Ovary (tissue), 3 donors: ENCODE results near the gene FHIP1B.

Experiments used
- EP300 ChIP-seq: sonication (generic); formaldehyde crosslinking; IDR thresholded peaks from one replicate; pipeline ENCODE4 v1.6.1; 2017; ENCODE audit warnings: antibody characterized with exemption
- TF ChIP-seq, protein P1 (sequence below), 3 donors: fragments of 450-650 bp in 2 of 3; fragments of 200-600 bp in 1 of 3; IDR thresholded peaks; one replicate each; pipeline versions ENCODE4 v1.5.1 to v1.8.0; 2016 to 2022; ENCODE audit warnings: antibody characterized with exemption in 3 of 3, mild to moderate bottlenecking in 1 of 3
- donor health status: DM: no; HTN: no; CAD: no.

DNA sequence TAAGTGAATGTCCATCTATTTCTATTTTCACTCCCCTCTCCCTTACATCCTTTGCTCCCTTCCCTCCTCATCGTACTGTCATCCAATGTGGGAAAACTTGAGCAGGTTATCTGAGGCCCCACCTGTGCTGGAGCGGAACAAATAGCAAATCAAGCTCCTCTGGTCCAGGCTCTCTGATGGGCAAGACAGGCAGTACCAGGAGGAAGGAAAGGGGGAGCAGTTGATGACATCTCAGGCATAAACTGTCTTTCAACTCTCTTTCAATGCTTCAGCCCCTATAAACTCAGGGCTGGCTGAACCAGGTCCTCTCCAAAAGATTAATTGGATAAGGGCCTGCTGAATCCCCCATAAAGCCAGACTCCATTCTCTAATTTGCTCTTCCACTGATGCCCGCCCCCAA, 23.7 kb upstream of the FHIP1B start:
- TF ChIP-seq, protein P1, sequence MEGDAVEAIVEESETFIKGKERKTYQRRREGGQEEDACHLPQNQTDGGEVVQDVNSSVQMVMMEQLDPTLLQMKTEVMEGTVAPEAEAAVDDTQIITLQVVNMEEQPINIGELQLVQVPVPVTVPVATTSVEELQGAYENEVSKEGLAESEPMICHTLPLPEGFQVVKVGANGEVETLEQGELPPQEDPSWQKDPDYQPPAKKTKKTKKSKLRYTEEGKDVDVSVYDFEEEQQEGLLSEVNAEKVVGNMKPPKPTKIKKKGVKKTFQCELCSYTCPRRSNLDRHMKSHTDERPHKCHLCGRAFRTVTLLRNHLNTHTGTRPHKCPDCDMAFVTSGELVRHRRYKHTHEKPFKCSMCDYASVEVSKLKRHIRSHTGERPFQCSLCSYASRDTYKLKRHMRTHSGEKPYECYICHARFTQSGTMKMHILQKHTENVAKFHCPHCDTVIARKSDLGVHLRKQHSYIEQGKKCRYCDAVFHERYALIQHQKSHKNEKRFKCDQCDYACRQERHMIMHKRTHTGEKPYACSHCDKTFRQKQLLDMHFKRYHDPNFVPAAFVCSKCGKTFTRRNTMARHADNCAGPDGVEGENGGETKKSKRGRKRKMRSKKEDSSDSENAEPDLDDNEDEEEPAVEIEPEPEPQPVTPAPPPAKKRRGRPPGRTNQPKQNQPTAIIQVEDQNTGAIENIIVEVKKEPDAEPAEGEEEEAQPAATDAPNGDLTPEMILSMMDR (IDR thresholded peaks at IDR 0.05), result no peak
- no peak for TF ChIP-seq EP300
